ENCODE measurements around the gene PTPRJ. TPM values are rescaled to one million over a fixed set of nuclear protein-coding genes. Genes with fewer than 3 reads are reported as not detected.

The PTPRJ gene
- total RNA-seq, 2 donors from 2014 or later = 3.4 to 8.0 TPM

- Histone ChIP-seq H3K36me3 (peaks cover 6% of the 10 kb centered on the region), H3K27ac (no peak overlapping the region)
- no peak for DNase-seq (ENCODE audit: low spot score)
These were observed 144.5 kb downstream of the PTPRJ start for GRCh38 chr11:48124880-48125279.

GRCh38 chr11:48125866-48126265 is 145.5 kb downstream of the PTPRJ start:
- Histone ChIP-seq H3K36me3 (peaks cover 6% of the 10 kb centered on the region), H3K9me3 (no peaks in the 10 kb centered on the region), H3K27ac (no peak overlapping the region), H3K4me3 (no peak overlapping the region), H3K27me3 (no peaks in the 10 kb centered on the region), H3K4me1 (no peaks in the 10 kb centered on the region)
- no peak for DNase-seq (ENCODE audit: low spot score)
- TF ChIP-seq CTCF (IDR thresholded peaks at IDR 0.05) = no peak

More at GRCh38 chr11:48124880-48125279, 144.5 kb downstream of the PTPRJ start:
- no peak overlapping the region for H3K4me3 ChIP-seq
- no peaks in the 10 kb centered on the region for H3K4me1 ChIP-seq
- no peak for TF ChIP-seq CTCF (IDR thresholded peaks at IDR 0.05)
- no peaks in the 10 kb centered on the region for H3K9me3 ChIP-seq
- H3K27me3 ChIP-seq = no peaks in the 10 kb centered on the region

- H3K27me3 ChIP-seq = no peaks in the 10 kb centered on the region
- DNase-seq (ENCODE audit: low spot score) = no peak
- H3K36me3 ChIP-seq = peaks cover 6% of the 10 kb centered on the region
- H3K27ac ChIP-seq = no peak overlapping the region
- H3K4me3 ChIP-seq = no peak overlapping the region
- H3K4me1 ChIP-seq = no peaks in the 10 kb centered on the region
- H3K9me3 ChIP-seq = no peaks in the 10 kb centered on the region
- TF ChIP-seq CTCF (IDR thresholded peaks at IDR 0.05) = no peak
These were observed 147.3 kb downstream of the PTPRJ start for GRCh38 chr11:48127521-48128183.

GRCh38 chr11:48129697-48130395 is 149.5 kb downstream of the PTPRJ start:
- no peak overlapping the region for H3K27ac ChIP-seq
- no peak for DNase-seq (ENCODE audit: low spot score)
- H3K4me3 ChIP-seq = no peak overlapping the region
- peaks cover 6% of the 10 kb centered on the region for H3K36me3 ChIP-seq
- TF ChIP-seq CTCF (IDR thresholded peaks at IDR 0.05) = no peak
- no peaks in the 10 kb centered on the region for H3K27me3 ChIP-seq
- no peaks in the 10 kb centered on the region for H3K4me1 ChIP-seq
- H3K9me3 ChIP-seq = no peaks in the 10 kb centered on the region

- no peaks in the 10 kb centered on the region for H3K36me3 ChIP-seq
- no peak for DNase-seq (ENCODE audit: low spot score)
- H3K4me3 ChIP-seq = no peak overlapping the region
- TF ChIP-seq CTCF (IDR thresholded peaks at IDR 0.05) = no peak
- no peaks in the 10 kb centered on the region for H3K27me3 ChIP-seq
- no peak overlapping the region for H3K27ac ChIP-seq
- H3K4me1 ChIP-seq = no peaks in the 10 kb centered on the region
- H3K9me3 ChIP-seq = no peaks in the 10 kb centered on the region
These were observed 154.0 kb downstream of the PTPRJ start for GRCh38 chr11:48134221-48134922.
